MCF 10A (cell line): ENCODE results near the gene SEMG2. TPM values are rescaled to one million over a fixed set of nuclear protein-coding genes. Genes with fewer than 3 reads are reported as not detected.

Experiments used
- Bru-seq: library from RNA; stranded (reverse); fragments of 400-500 nt; gene quantifications from one replicate; lab custom pipeline; 2021; lab: Mats Ljungman, UMichigan
- BruChase-seq, 2 experiments: library from RNA; stranded (reverse); fragments of 400-500 nt; gene quantifications; one replicate each; lab custom pipeline; 2021; lab: Mats Ljungman, UMichigan
- BruUV-seq: library from RNA; stranded (reverse); fragments of 400-500 nt; replicated peaks from 2 replicates; lab custom pipeline; 2021; lab: Mats Ljungman, UMichigan
- CTCF ChIA-PET: fragments of 300-600 bp; sonication (Branson Sonifier 250); formaldehyde crosslinking; extraction: SDS; loops from one replicate; lab custom pipeline; 2021; ENCODE audit warnings: antibody characterized with exemption, inconsistent platforms; lab: Yijun Ruan, JAX
- POLR2A ChIA-PET: fragments of 300-600, 350-650 bp; sonication (Branson Sonifier 250); formaldehyde crosslinking; extraction: SDS; loops from one replicate; lab custom pipeline; 2020; ENCODE audit warnings: antibody characterized with exemption, inconsistent platforms; lab: Yijun Ruan, JAX
- DNase-seq: peaks from one replicate; pipeline ENCODE4 v3.0.0-alpha.2; 2018; ENCODE audit not compliant: unreplicated experiment
- H3K27ac Mint-ChIP-seq: one replicate; pipeline ENCODE4 v1.8.0; 2022; ENCODE audit warnings: mild to moderate bottlenecking, low read depth, mixed read lengths; ENCODE audit not compliant: unreplicated experiment
- H3K27me3 Mint-ChIP-seq: one replicate; pipeline ENCODE4 v1.8.0; 2022; ENCODE audit warnings: mixed read lengths; ENCODE audit not compliant: insufficient read depth, unreplicated experiment
- H3K36me3 Mint-ChIP-seq: one replicate; pipeline ENCODE4 v1.8.0; 2022; ENCODE audit warnings: mild to moderate bottlenecking, moderate library complexity, mixed read lengths; ENCODE audit not compliant: insufficient read depth, unreplicated experiment
- H3K4me1 Mint-ChIP-seq: one replicate; pipeline ENCODE4 v1.8.0; 2022; ENCODE audit warnings: mixed read lengths; ENCODE audit not compliant: insufficient read depth, unreplicated experiment
- H3K4me3 Mint-ChIP-seq: one replicate; pipeline ENCODE4 v1.8.0; 2022; ENCODE audit warnings: mild to moderate bottlenecking, moderate library complexity, mixed read lengths; ENCODE audit not compliant: unreplicated experiment
- H3K9me3 Mint-ChIP-seq: one replicate; pipeline ENCODE4 v1.8.0; 2022; ENCODE audit warnings: mixed read lengths; ENCODE audit not compliant: unreplicated experiment
- CTCF ChIP-seq: fragments of 200-600 bp; IDR thresholded peaks from one replicate; pipeline ENCODE4 v1.8.0; 2022; ENCODE audit warnings: antibody characterized with exemption, mild to moderate bottlenecking; ENCODE audit not compliant: unreplicated experiment
- intact Hi-C: fragments of 100-400 bp; cut with micrococcal nuclease; formaldehyde crosslinking; loops from 2 replicates; pipeline ENCODE4 v1.14.1; 2022
- long read RNA-seq: library from polyadenylated mRNA; stranded (forward); transcript quantifications from one replicate; pipeline ENCODE4 v2.0.0, GENCODE V29; 2022
- total RNA-seq: library from RNA; stranded (reverse); gene quantifications from 2 replicates; pipeline ENCODE4 v1.2.3, GENCODE V29; 2022

SEMG2 gene
- total RNA-seq (not detected in 2 replicates), Bru-seq, nascent RNA (not detected), BruChase-seq, experiment 1, labeled RNA remaining after a 6-hour chase (percentile 14 among the genes with signal in this experiment), BruChase-seq, experiment 2, labeled RNA remaining after a 2-hour chase (not detected)
- long read RNA-seq, result 0 reads

- ChIA-PET CTCF (interaction anchor here (0.8 to 1.5 kb wide), 2 partner anchors 70 to 73 kb away, joined by 3 to 6 read pairs; no protein-coding TSS in a partner anchor), POLR2A (interaction anchor here (0.8 to 1.4 kb wide), 2 partner anchors 15 to 33 kb away, joined by 4 to 5 read pairs; partner anchors contain the start of genes SEMG1 and SLPI)
- H3K9me3 Mint-ChIP-seq, result peaks cover 11% of the 10 kb centered on the region
- H3K27ac Mint-ChIP-seq, result no peak within 1 kb of the TSS
- H3K36me3 Mint-ChIP-seq, result no peaks in the 10 kb centered on the region
- no peak within 1 kb of the TSS for H3K4me3 Mint-ChIP-seq
- DNase-seq, result no peak
- intact Hi-C loops, result no loop called here
- H3K27me3 Mint-ChIP-seq, result peaks cover 59% of the 10 kb centered on the region
- no peaks in the 10 kb centered on the region for H3K4me1 Mint-ChIP-seq
- BruUV-seq, result no TSS peak
- TF ChIP-seq CTCF, result no peak
Observed at GRCh38 chr20:45221076-45221475, at the start of gene SEMG2. Gene SEMG2, plus strand, starts transcription at chr20:45221373. Its CDS starts 17 bp downstream, at chr20:45221390.

- POLR2A ChIA-PET, result interaction anchor here (1.0 to 1.8 kb wide), 2 partner anchors 15 to 81 kb away, joined by 4 to 7 read pairs; partner anchors contain the start of gene SLPI
- peak; percentile 33 for DNase-seq
- Mint-ChIP-seq H3K9me3 (no peaks in the 10 kb centered on the region), H3K27ac (no peak overlapping the region), H3K27me3 (no peaks in the 10 kb centered on the region), H3K36me3 (no peaks in the 10 kb centered on the region), H3K4me1 (peaks cover 23% of the 10 kb centered on the region), H3K4me3 (no peak overlapping the region)
- no peak for TF ChIP-seq CTCF
- BruUV-seq, result no TSS peak
- intact Hi-C loops, result no loop called here
- CTCF ChIA-PET, result interaction anchor here (0.5 to 1.4 kb wide), 4 partner anchors 118 to 128 kb away, joined by 3 to 4 read pairs (median 4); no protein-coding TSS in a partner anchor
Observed at GRCh38 chr20:45173522-45173921, 47.7 kb upstream of the SEMG2 start.

- intact Hi-C loops, result no loop called here
- Mint-ChIP-seq H3K27ac (no peak within 1 kb of the TSS), H3K4me3 (no peak within 1 kb of the TSS), H3K36me3 (no peaks in the 10 kb centered on the region), H3K4me1 (peaks cover 23% of the 10 kb centered on the region), H3K9me3 (no peaks in the 10 kb centered on the region), H3K27me3 (no peaks in the 10 kb centered on the region)
- ChIA-PET POLR2A (interaction anchor here (0.6 to 1.4 kb wide), 10 partner anchors 12 to 428 kb away, joined by 3 to 13 read pairs (median 4); partner anchors contain the start of genes PIGT, SLPI and SYS1), CTCF (interaction anchor here (0.6 to 1.4 kb wide), 3 partner anchors 35 to 716 kb away, joined by 3 to 10 read pairs (median 3); partner anchors contain the start of gene NEURL2)
- TF ChIP-seq CTCF, result no peak
- DNase-seq, result peak; percentile 99
- BruUV-seq, result TSS peak; percentile 65
Observed at GRCh38 chr20:45174434-45175364, 46.5 kb upstream of the SEMG2 start, which contains the start of gene PI3. Gene PI3, plus strand, starts transcription at chr20:45174902. Its CDS starts 21 bp downstream, at chr20:45174923.
